ENCODE results near the gene SORL1.

DNA sequence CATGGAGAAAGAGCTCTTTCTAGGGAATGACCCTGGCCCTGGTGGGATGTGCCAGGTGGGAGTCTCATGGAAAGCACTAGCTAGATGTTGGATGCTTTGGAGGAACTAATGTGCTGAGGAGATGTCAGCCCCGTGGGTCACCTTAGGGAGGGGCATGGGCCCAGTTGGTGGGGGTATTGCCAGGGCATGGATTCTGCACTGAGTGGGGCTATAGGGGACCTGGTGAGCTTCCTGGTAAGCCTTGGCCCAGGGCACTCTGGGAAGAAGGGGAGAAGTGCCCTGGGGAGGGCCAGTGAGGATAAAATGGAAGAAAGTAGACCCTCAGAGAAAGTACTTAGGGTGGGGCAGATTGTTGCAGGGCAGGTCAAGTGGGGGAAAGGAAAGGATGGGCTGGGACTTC lies 65.9 kb downstream of the SORL1 start:
- TF ChIP-seq, protein P1, sequence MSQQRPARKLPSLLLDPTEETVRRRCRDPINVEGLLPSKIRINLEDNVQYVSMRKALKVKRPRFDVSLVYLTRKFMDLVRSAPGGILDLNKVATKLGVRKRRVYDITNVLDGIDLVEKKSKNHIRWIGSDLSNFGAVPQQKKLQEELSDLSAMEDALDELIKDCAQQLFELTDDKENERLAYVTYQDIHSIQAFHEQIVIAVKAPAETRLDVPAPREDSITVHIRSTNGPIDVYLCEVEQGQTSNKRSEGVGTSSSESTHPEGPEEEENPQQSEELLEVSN (IDR thresholded peaks at IDR 0.05): no peak
- no peak for TF ChIP-seq NANOG (IDR thresholded peaks at IDR 0.05; ENCODE audit: insufficient read depth, low read depth, low read length, poor library complexity, severe bottlenecking)
- TF ChIP-seq CEBPB (IDR thresholded peaks at IDR 0.05; ENCODE audit: low read depth, low read length): no peak
- TF ChIP-seq CHD2 (IDR thresholded peaks at IDR 0.05; ENCODE audit: low read length): no peak
- no peak for TF ChIP-seq CTCF (IDR thresholded peaks at IDR 0.05; ENCODE audit: control extremely low read depth in 1 of 3, insufficient read depth in 1 of 3, low read depth in 1 of 3, low read length in 3 of 3)
- no peak for TF ChIP-seq RAD21 (IDR thresholded peaks at IDR 0.05 in 1 of 2, conservative IDR thresholded peaks at IDR 0.05 in 1 of 2; ENCODE audit: low read depth in 2 of 2, low read length in 2 of 2)
- TF ChIP-seq POLR2AphosphoS5 (IDR thresholded peaks at IDR 0.05; ENCODE audit: low read depth, low read length): no peak
- TF ChIP-seq RNF2 (IDR thresholded peaks at IDR 0.05; ENCODE audit: borderline replicate concordance, low read depth, low read length, missing control alignments, poor library complexity, severe bottlenecking): no peak
- no peak for TF ChIP-seq BRCA1 (IDR thresholded peaks at IDR 0.05; ENCODE audit: low read depth, low read length)
- TF ChIP-seq JUND (IDR thresholded peaks at IDR 0.05; ENCODE audit: low read length): no peak
- no peak for TF ChIP-seq POLR2A (IDR thresholded peaks at IDR 0.05; ENCODE audit: control extremely low read depth in 1 of 2, low read depth in 2 of 2, low read length in 2 of 2)
- TF ChIP-seq RBBP5 (IDR thresholded peaks at IDR 0.05; ENCODE audit: borderline replicate concordance, low read depth, low read length): no peak

All from H1 (cell line).